Gastrocnemius medialis (tissue), 4 donors: ENCODE results near the gene SLCO4A1.

ENCODE experiments used
- POLR2A ChIP-seq, 2 donors: fragments of 450-650 bp; IDR thresholded peaks; one replicate each; pipeline ENCODE4 v1.6.1; 2017; ENCODE audit warnings: antibody characterized with exemption in 2 of 2, mild to moderate bottlenecking in 2 of 2, moderate library complexity in 2 of 2
- TF ChIP-seq, protein P1 (sequence below), 5 experiments: fragments of 450-650 bp in 3 of 5; fragments of 200-600 bp in 2 of 5; sonication (generic) in 2 of 5; IDR thresholded peaks in 4 of 5; conservative IDR thresholded peaks in 1 of 5; 1 replicate in 4 of 5; 2 replicates in 1 of 5; pipeline ENCODE4 v1.5.1; 2016 to 2019; ENCODE audit warnings: antibody characterized with exemption in 5 of 5, mild to moderate bottlenecking in 3 of 5, moderate library complexity in 3 of 5

GRCh38 chr20:62595069-62595468 lies 47.2 kb upstream of the SLCO4A1 start:
- TF ChIP-seq, protein P1, sequence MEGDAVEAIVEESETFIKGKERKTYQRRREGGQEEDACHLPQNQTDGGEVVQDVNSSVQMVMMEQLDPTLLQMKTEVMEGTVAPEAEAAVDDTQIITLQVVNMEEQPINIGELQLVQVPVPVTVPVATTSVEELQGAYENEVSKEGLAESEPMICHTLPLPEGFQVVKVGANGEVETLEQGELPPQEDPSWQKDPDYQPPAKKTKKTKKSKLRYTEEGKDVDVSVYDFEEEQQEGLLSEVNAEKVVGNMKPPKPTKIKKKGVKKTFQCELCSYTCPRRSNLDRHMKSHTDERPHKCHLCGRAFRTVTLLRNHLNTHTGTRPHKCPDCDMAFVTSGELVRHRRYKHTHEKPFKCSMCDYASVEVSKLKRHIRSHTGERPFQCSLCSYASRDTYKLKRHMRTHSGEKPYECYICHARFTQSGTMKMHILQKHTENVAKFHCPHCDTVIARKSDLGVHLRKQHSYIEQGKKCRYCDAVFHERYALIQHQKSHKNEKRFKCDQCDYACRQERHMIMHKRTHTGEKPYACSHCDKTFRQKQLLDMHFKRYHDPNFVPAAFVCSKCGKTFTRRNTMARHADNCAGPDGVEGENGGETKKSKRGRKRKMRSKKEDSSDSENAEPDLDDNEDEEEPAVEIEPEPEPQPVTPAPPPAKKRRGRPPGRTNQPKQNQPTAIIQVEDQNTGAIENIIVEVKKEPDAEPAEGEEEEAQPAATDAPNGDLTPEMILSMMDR (IDR thresholded peaks at IDR 0.05 in 4 of 5, conservative IDR thresholded peaks at IDR 0.05 in 1 of 5): no peak
- no peak for TF ChIP-seq POLR2A (IDR thresholded peaks at IDR 0.05)
